ENCODE measurements around the gene TMEM186. TPM values are rescaled to one million over a fixed set of nuclear protein-coding genes. Genes with fewer than 3 reads are reported as not detected.

TMEM186 gene
- total RNA-seq, 2 donors from 2014 or later = 1.8 to 3.2 TPM

GRCh38 chr16:8812162-8812843, 14.9 kb upstream of the TMEM186 start:
- no peaks in the 10 kb centered on the region for H3K4me1 ChIP-seq (ENCODE audit: control insufficient read depth in 1 of 2, low read depth in 2 of 2)
- H3K9me3 ChIP-seq = no peaks in the 10 kb centered on the region
- TF ChIP-seq CTCF (IDR thresholded peaks at IDR 0.05) = no peak
- H3K4me3 ChIP-seq = no peak overlapping the region
- no peak overlapping the region for H3K27ac ChIP-seq
- no peak for ATAC-seq (ENCODE audit: insufficient number of reproducible peaks, low FRiP score, low read depth)
- no peak for DNase-seq (ENCODE audit: low spot score)
- H3K36me3 ChIP-seq = peaks cover 67% of the 10 kb centered on the region
- H3K27me3 ChIP-seq (replicated peaks; ENCODE audit: insufficient read depth) = no peaks in the 10 kb centered on the region

GRCh38 chr16:8808613-8809353, 11.3 kb upstream of the TMEM186 start:
- Histone ChIP-seq H3K27ac (no peak overlapping the region), H3K4me3 (no peak overlapping the region), H3K9me3 (no peaks in the 10 kb centered on the region), H3K27me3 (replicated peaks; ENCODE audit: insufficient read depth) (no peaks in the 10 kb centered on the region), H3K36me3 (peaks cover 70% of the 10 kb centered on the region), H3K4me1 (ENCODE audit: control insufficient read depth in 1 of 2, low read depth in 2 of 2) (no peaks in the 10 kb centered on the region)
- no peak for TF ChIP-seq CTCF (IDR thresholded peaks at IDR 0.05)
- ATAC-seq (ENCODE audit: insufficient number of reproducible peaks, low FRiP score, low read depth) (no peak), DNase-seq (ENCODE audit: low spot score) (no peak)

GRCh38 chr16:8808009-8808408, 10.6 kb upstream of the TMEM186 start:
- H3K4me1 ChIP-seq (ENCODE audit: control insufficient read depth in 1 of 2, low read depth in 2 of 2) = no peaks in the 10 kb centered on the region
- no peak overlapping the region for H3K4me3 ChIP-seq
- no peak for TF ChIP-seq CTCF (IDR thresholded peaks at IDR 0.05)
- no peak for DNase-seq (ENCODE audit: low spot score)
- ATAC-seq (ENCODE audit: insufficient number of reproducible peaks, low FRiP score, low read depth) = no peak
- no peaks in the 10 kb centered on the region for H3K27me3 ChIP-seq (replicated peaks; ENCODE audit: insufficient read depth)
- no peaks in the 10 kb centered on the region for H3K9me3 ChIP-seq
- H3K27ac ChIP-seq = no peak overlapping the region
- peaks cover 66% of the 10 kb centered on the region for H3K36me3 ChIP-seq

- no peak overlapping the region for H3K27ac ChIP-seq
- no peak for TF ChIP-seq CTCF (IDR thresholded peaks at IDR 0.05)
- H3K4me1 ChIP-seq (ENCODE audit: control insufficient read depth in 1 of 2, low read depth in 2 of 2) = no peaks in the 10 kb centered on the region
- H3K27me3 ChIP-seq (replicated peaks; ENCODE audit: insufficient read depth) = no peaks in the 10 kb centered on the region
- DNase-seq (ENCODE audit: low spot score) = no peak
- no peaks in the 10 kb centered on the region for H3K9me3 ChIP-seq
- ATAC-seq (ENCODE audit: insufficient number of reproducible peaks, low FRiP score, low read depth) = no peak
- no peak overlapping the region for H3K4me3 ChIP-seq
- H3K36me3 ChIP-seq = peaks cover 64% of the 10 kb centered on the region
Measured at GRCh38 chr16:8807189-8807588, 9.8 kb upstream of the TMEM186 start.

GRCh38 chr16:8806272-8806983, 9.0 kb upstream of the TMEM186 start:
- no peak for ATAC-seq (ENCODE audit: insufficient number of reproducible peaks, low FRiP score, low read depth)
- Histone ChIP-seq H3K27me3 (replicated peaks; ENCODE audit: insufficient read depth) (no peaks in the 10 kb centered on the region), H3K4me3 (no peak overlapping the region), H3K9me3 (no peaks in the 10 kb centered on the region), H3K27ac (no peak overlapping the region), H3K36me3 (peaks cover 61% of the 10 kb centered on the region), H3K4me1 (ENCODE audit: control insufficient read depth in 1 of 2, low read depth in 2 of 2) (no peaks in the 10 kb centered on the region)
- TF ChIP-seq CTCF (IDR thresholded peaks at IDR 0.05) = no peak
- no peak for DNase-seq (ENCODE audit: low spot score)
